H7 (cell line): ENCODE measurements around the gene RGS9. TPM values are rescaled to one million over a fixed set of nuclear protein-coding genes. Genes with fewer than 3 reads are reported as not detected.

ENCODE experiments used
- total RNA-seq: library from RNA; depleted of rRNA; stranded (reverse); fragments of >200 nt; shearing (Covaris generic); gene quantifications from 2 replicates; pipeline ENCODE4 v1.2.3, GENCODE V29; 2014; rRNA removed

The RGS9 gene
- total RNA-seq, 1 experiment from 2014 or later = 5.1 TPM

Other genes with a start within 250 kb of the RGS9 start
- 3.5 and 5.7 TPM in 2 replicates for gene LRRC37A3, start 217.9 kb upstream of the RGS9 start, total RNA-seq
- gene GNA13, start 80.6 kb upstream of the RGS9 start, total RNA-seq = 50.4 and 58.0 TPM in 2 replicates